HG03378 (cell line): ENCODE results near the gene EVL.

Experiments used
- ATAC-seq: cut with Tn5 transposase; IDR thresholded peaks from one replicate; pipeline ENCODE4 v1.9.1; 2021; ENCODE audit warnings: mild to moderate bottlenecking, moderate library complexity; ENCODE audit not compliant: unreplicated experiment

Gene EVL

GRCh38 chr14:100122481-100123223, 57.4 kb downstream of the EVL start:
- no peak for ATAC-seq

- no peak for ATAC-seq
These were observed 58.4 kb downstream of the EVL start for GRCh38 chr14:100123618-100124017.

- no peak for ATAC-seq
These were observed 59.4 kb downstream of the EVL start for GRCh38 chr14:100124551-100125088.

GRCh38 chr14:100126401-100126800, 61.2 kb downstream of the EVL start:
- ATAC-seq = no peak

- no peak for ATAC-seq
These were observed 62.7 kb downstream of the EVL start for GRCh38 chr14:100127853-100128455.

- no peak for ATAC-seq
These were observed 63.5 kb downstream of the EVL start for GRCh38 chr14:100128688-100129087.

GRCh38 chr14:100129161-100129589, 64.0 kb downstream of the EVL start:
- ATAC-seq = no peak

GRCh38 chr14:100130521-100130920, 65.3 kb downstream of the EVL start:
- ATAC-seq = no peak

GRCh38 chr14:100131181-100131580, 66.0 kb downstream of the EVL start:
- no peak for ATAC-seq

- no peak for ATAC-seq
These were observed 67.1 kb downstream of the EVL start for GRCh38 chr14:100132161-100132902.

- ATAC-seq = no peak
These were observed 67.8 kb downstream of the EVL start for GRCh38 chr14:100132903-100133510.

- ATAC-seq = no peak
These were observed 69.4 kb downstream of the EVL start for GRCh38 chr14:100134586-100134985.

- no peak for ATAC-seq
These were observed 69.9 kb downstream of the EVL start for GRCh38 chr14:100135073-100135472.

- ATAC-seq = no peak
These were observed 70.6 kb downstream of the EVL start for GRCh38 chr14:100135784-100136183.

GRCh38 chr14:100137173-100137572, 72.0 kb downstream of the EVL start:
- no peak for ATAC-seq

GRCh38 chr14:100138082-100138787, 73.0 kb downstream of the EVL start:
- no peak for ATAC-seq

GRCh38 chr14:100138955-100139354, 73.7 kb downstream of the EVL start:
- ATAC-seq = no peak

- ATAC-seq = no peak
These were observed 75.3 kb downstream of the EVL start for GRCh38 chr14:100140452-100141078.

GRCh38 chr14:100141098-100141497, 75.9 kb downstream of the EVL start:
- no peak for ATAC-seq
